Endothelial cell of umbilical vein (primary cell): ENCODE measurements around the gene NR1D2. TPM values are rescaled to one million over a fixed set of nuclear protein-coding genes. Genes with fewer than 3 reads are reported as not detected.

ENCODE experiments used
- BruUV-seq: library from RNA; stranded (reverse); fragments of 400-500 nt; replicated peaks from 2 replicates; lab custom pipeline; 2021; lab: Mats Ljungman, UMichigan
- CTCF ChIA-PET: fragments of 300-600, 350-600 bp; sonication (Branson Sonifier 250); formaldehyde crosslinking; loops from one replicate; lab custom pipeline; 2021; ENCODE audit warnings: antibody characterized with exemption, inconsistent platforms; lab: Charles Lee
- POLR2A ChIA-PET: fragments of 300-600, 350-600 bp; sonication (Branson Sonifier 250); formaldehyde crosslinking; loops from one replicate; lab custom pipeline; 2021; ENCODE audit warnings: antibody characterized with exemption, inconsistent platforms; lab: Charles Lee
- DNase-seq: peaks from one replicate; pipeline ENCODE4 v3.0.0-alpha.2; 2011; ENCODE audit warnings: low read depth, low spot score
- FAIRE-seq: peaks from 2 replicates; lab custom pipeline; 2011; peaks lifted over from hg19 to GRCh38; lab: Jason Lieb, UNC
- H2AFZ ChIP-seq: 2 replicates; pipeline ENCODE4 v1.6.0; 2012; ENCODE audit warnings: low read depth, low read length, control low read depth, inconsistent platforms
- H3K27ac ChIP-seq: 2 replicates; pipeline ENCODE4 v1.5.1; 2011; ENCODE audit warnings: low read depth, mild to moderate bottlenecking, control low read depth, low read length, moderate library complexity; ENCODE audit not compliant: insufficient read depth
- H3K27me3 ChIP-seq, 2 experiments: 2 replicates each; pipeline versions ENCODE4 v1.6.0 to v1.6.1; 2011; ENCODE audit warnings: low read length in 2 of 2, mixed read lengths in 1 of 2; ENCODE audit not compliant: control insufficient read depth in 2 of 2, insufficient read depth in 2 of 2
- H3K36me3 ChIP-seq, 2 experiments: 2 replicates in 1 of 2; 3 replicates in 1 of 2; pipeline ENCODE4 v1.5.1; 2011; ENCODE audit warnings: low read length in 2 of 2, mild to moderate bottlenecking in 1 of 2, moderate library complexity in 1 of 2; ENCODE audit not compliant: control insufficient read depth in 2 of 2, insufficient read depth in 2 of 2; ENCODE audit errors: extremely low read depth in 1 of 2
- H3K4me1 ChIP-seq: 3 replicates; pipeline ENCODE4 v1.5.1; 2011; ENCODE audit warnings: mild to moderate bottlenecking, low read length; ENCODE audit not compliant: control insufficient read depth, insufficient read depth; ENCODE audit errors: extremely low read depth
- H3K4me2 ChIP-seq: 2 replicates; pipeline ENCODE4 v1.6.1; 2011; ENCODE audit warnings: low read length, control low read depth, mixed read lengths; ENCODE audit not compliant: insufficient read depth
- H3K4me3 ChIP-seq, 3 experiments: fragments of 200-600 bp in 1 of 3; sonication (generic), shearing (Covaris generic) in 1 of 3; replicated peaks in 1 of 3; 2 replicates each; pipeline ENCODE4 v1.5.1; 2011 to 2016; ENCODE audit warnings: control low read depth in 3 of 3, low read length in 3 of 3, mild to moderate bottlenecking in 2 of 3, inconsistent platforms in 1 of 3, low read depth in 1 of 3, moderate library complexity in 1 of 3; ENCODE audit not compliant: insufficient read depth in 1 of 3
- H3K79me2 ChIP-seq: 2 replicates; pipeline ENCODE4 v1.6.0; 2012; ENCODE audit warnings: low read length, inconsistent platforms; ENCODE audit not compliant: control insufficient read depth, insufficient read depth
- H3K9ac ChIP-seq: replicated peaks from 2 replicates; pipeline ENCODE3; 2011; ENCODE audit warnings: low read length, control low read depth; ENCODE audit not compliant: insufficient read depth; ENCODE audit errors: extremely low read depth
- H3K9me1 ChIP-seq: replicated peaks from 3 replicates; pipeline ENCODE4 v1.6.0; 2011; ENCODE audit warnings: mild to moderate bottlenecking, low read length; ENCODE audit not compliant: control insufficient read depth, insufficient read depth; ENCODE audit errors: extremely low read depth
- H3K9me3 ChIP-seq: replicated peaks from 2 replicates; pipeline ENCODE4 v1.5.1; 2012; ENCODE audit warnings: low read length, inconsistent platforms; ENCODE audit not compliant: control insufficient read depth, insufficient read depth
- H4K20me1 ChIP-seq: replicated peaks from 2 replicates; pipeline ENCODE3; 2011; ENCODE audit warnings: mild to moderate bottlenecking, low read length; ENCODE audit not compliant: control insufficient read depth, insufficient read depth; ENCODE audit errors: extremely low read depth
- CTCF ChIP-seq, 2 donors: IDR thresholded peaks; 1 replicate in 1 of 2; 2 replicates in 1 of 2; pipeline ENCODE4 v1.5.1; 2011; ENCODE audit warnings: low read length in 2 of 2, mild to moderate bottlenecking in 2 of 2, moderate library complexity in 2 of 2, control low read depth in 1 of 2, inconsistent platforms in 1 of 2, low read depth in 1 of 2; ENCODE audit not compliant: insufficient read depth in 1 of 2; ENCODE audit errors: extremely low read depth in 1 of 2
- GATA2 ChIP-seq: IDR thresholded peaks from 2 replicates; pipeline ENCODE4 v1.7.0; 2011; ENCODE audit warnings: low read depth, mild to moderate bottlenecking, moderate library complexity, mixed read lengths, low read length; ENCODE audit not compliant: insufficient read length, insufficient read depth
- JUN ChIP-seq: IDR thresholded peaks from 2 replicates; pipeline ENCODE4 v1.6.1; 2011; ENCODE audit warnings: borderline replicate concordance, low read depth; ENCODE audit not compliant: insufficient read length, insufficient read depth
- MAX ChIP-seq: IDR thresholded peaks from 2 replicates; pipeline ENCODE4 v1.6.1; 2011; ENCODE audit not compliant: insufficient read depth, insufficient read length
- MYC ChIP-seq: IDR thresholded peaks from one replicate; pipeline ENCODE4 v1.6.1; 2011; ENCODE audit warnings: mild to moderate bottlenecking, low read depth, low read length
- POLR2A ChIP-seq: IDR thresholded peaks from 2 replicates; pipeline ENCODE4 v1.6.1; 2012; ENCODE audit warnings: low read depth, mild to moderate bottlenecking, control low read depth, low read length
- POLR2AphosphoS5 ChIP-seq: IDR thresholded peaks from 2 replicates; pipeline ENCODE4 v1.6.1; 2012; ENCODE audit warnings: low read depth, mild to moderate bottlenecking, control low read depth, low read length, moderate library complexity; ENCODE audit not compliant: insufficient read depth
- dilution Hi-C: fragments of 300-500 bp; cut with MboI; formaldehyde crosslinking; loops from one replicate; pipeline ENCODE4 v1.15.0; 2019; ENCODE audit warnings: low sequenced_read_pairs; ENCODE audit not compliant: extremely low pct_ligation_motif_present
- intact Hi-C: fragments of 100-400 bp; cut with micrococcal nuclease; formaldehyde crosslinking; loops from one replicate; pipeline ENCODE4 v1.10.0; 2022
- polyA plus RNA-seq, 4 experiments: library from polyadenylated mRNA; depleted of rRNA in 3 of 4; stranded (reverse) in 3 of 4; unstranded in 1 of 4; fragments of >200 nt; gene quantifications; 2 replicates each; pipeline versions ENCODE4 v1.2.1 to v1.2.3, GENCODE V29; 2011 to 2012; ENCODE audit warnings: missing spikeins in 1 of 4
- total RNA-seq: library from RNA; stranded (reverse); gene quantifications from 2 replicates; pipeline ENCODE4 v1.2.3, GENCODE V29; 2021

The NR1D2 gene
- total and polyA plus RNA-seq, 2 donors (not counting 3 experiments of a cell fraction or from before 2014, with no cell fraction given): 4.3 to 14.6 TPM

GRCh38 chr3:23953523-23953922 lies 8.4 kb downstream of the NR1D2 start:
- no peak overlapping the region for H2AFZ ChIP-seq
- H3K27ac ChIP-seq: no peak overlapping the region
- H3K9me1 ChIP-seq: no peaks in the 10 kb centered on the region
- no peaks in the 10 kb centered on the region for H3K27me3 ChIP-seq
- no peak overlapping the region for H3K9ac ChIP-seq
- no peaks in the 10 kb centered on the region for H4K20me1 ChIP-seq
- no peaks in the 10 kb centered on the region for H3K9me3 ChIP-seq
- H3K36me3 ChIP-seq: no peaks in the 10 kb centered on the region
- DNase-seq (no peak), FAIRE-seq (no peak)
- intact Hi-C loops (no loop called here), dilution Hi-C loops (no loop called here)
- ChIA-PET POLR2A (interaction anchor here (0.6 to 0.7 kb wide), 2 partner anchors 48 to 63 kb away, joined by 3 to 5 read pairs; no protein-coding TSS in a partner anchor), CTCF (interaction anchor here (0.7 kb wide), 1 partner anchor 8 kb away, joined by 3 read pairs; no protein-coding TSS in a partner anchor)
- TF ChIP-seq CTCF (IDR thresholded peaks at IDR 0.05; ENCODE audit: extremely low read depth in 1 of 2, insufficient read depth in 1 of 2, low read depth in 1 of 2, low read length in 2 of 2): no peak
- no peak for TF ChIP-seq MYC
- TF ChIP-seq MAX: no peak
- no peak for TF ChIP-seq POLR2A
- no peak for TF ChIP-seq JUN
- peaks cover 15% of the 10 kb centered on the region for H3K79me2 ChIP-seq
- no peaks in the 10 kb centered on the region for H3K4me1 ChIP-seq
- no TSS peak for BruUV-seq
- H3K4me2 ChIP-seq: no peak overlapping the region
- no peak overlapping the region for H3K4me3 ChIP-seq

- H3K4me2 ChIP-seq: no peak overlapping the region
- peaks cover 12% of the 10 kb centered on the region for H3K79me2 ChIP-seq
- H3K27me3 ChIP-seq: no peaks in the 10 kb centered on the region
- BruUV-seq: no TSS peak
- ChIA-PET CTCF (no interaction called here), POLR2A (no interaction called here)
- no peaks in the 10 kb centered on the region for H3K36me3 ChIP-seq
- intact Hi-C loops: no loop called here
- DNase-seq (no peak), FAIRE-seq (no peak)
- H3K9ac ChIP-seq: no peak overlapping the region
- H3K9me1 ChIP-seq: no peaks in the 10 kb centered on the region
- no peak overlapping the region for H3K27ac ChIP-seq
- TF ChIP-seq POLR2A (no peak), MYC (no peak), POLR2AphosphoS5 (no peak), MAX (no peak), JUN (no peak), GATA2 (no peak), CTCF (IDR thresholded peaks at IDR 0.05; ENCODE audit: extremely low read depth in 1 of 2, insufficient read depth in 1 of 2, low read depth in 1 of 2, low read length in 2 of 2) (no peak)
- peaks cover 6% of the 10 kb centered on the region for H3K4me1 ChIP-seq
- dilution Hi-C loops: no loop called here
- no peaks in the 10 kb centered on the region for H3K9me3 ChIP-seq
- no peaks in the 10 kb centered on the region for H4K20me1 ChIP-seq
- no peak overlapping the region for H2AFZ ChIP-seq
- H3K4me3 ChIP-seq: no peak overlapping the region
These were observed 9.1 kb downstream of the NR1D2 start for GRCh38 chr3:23954144-23954543.
